Astrocyte (in vitro differentiated cells and primary cell): ENCODE measurements around the gene ENTHD1. TPM values are rescaled to one million over a fixed set of nuclear protein-coding genes. Genes with fewer than 3 reads are reported as not detected.

ENCODE experiments used
- DNase-seq: peaks from one replicate; pipeline ENCODE4 v3.0.0-alpha.2; 2010; ENCODE audit warnings: low read depth
- FAIRE-seq: peaks from 2 replicates; lab custom pipeline; 2011; peaks lifted over from hg19 to GRCh38; lab: Jason Lieb, UNC
- H2AFZ ChIP-seq: 2 replicates; pipeline ENCODE4 v1.6.0; 2012; ENCODE audit warnings: low read depth, low read length, inconsistent platforms
- H3K27ac ChIP-seq: 2 replicates; pipeline ENCODE4 v1.5.1; 2011; ENCODE audit warnings: low read depth, low read length, inconsistent platforms
- H3K27me3 ChIP-seq: 2 replicates; pipeline ENCODE4 v1.6.0; 2011; ENCODE audit warnings: low read length, inconsistent platforms; ENCODE audit not compliant: insufficient read depth
- H3K36me3 ChIP-seq: 2 replicates; pipeline ENCODE4 v1.5.1; 2011; ENCODE audit warnings: low read length, inconsistent platforms; ENCODE audit not compliant: insufficient read depth
- H3K4me1 ChIP-seq: 2 replicates; pipeline ENCODE4 v1.5.1; 2011; ENCODE audit warnings: low read length, inconsistent platforms; ENCODE audit not compliant: insufficient read depth
- H3K4me2 ChIP-seq: 2 replicates; pipeline ENCODE4 v1.6.0; 2012; ENCODE audit warnings: low read length, inconsistent platforms
- H3K4me3 ChIP-seq: 2 replicates; pipeline ENCODE4 v1.5.1; 2011; ENCODE audit warnings: low read depth, mild to moderate bottlenecking, low read length, inconsistent platforms; ENCODE audit not compliant: insufficient read depth
- H3K79me2 ChIP-seq: 2 replicates; pipeline ENCODE4 v1.6.0; 2012; ENCODE audit warnings: mild to moderate bottlenecking, low read length, inconsistent platforms; ENCODE audit not compliant: insufficient read depth
- H3K9ac ChIP-seq: 2 replicates; pipeline ENCODE4 v1.6.0; 2012; ENCODE audit warnings: mild to moderate bottlenecking, low read length, inconsistent platforms
- H3K9me3 ChIP-seq: 2 replicates; pipeline ENCODE4 v1.5.1; 2012; ENCODE audit warnings: low read depth, mild to moderate bottlenecking, low read length, inconsistent platforms; ENCODE audit not compliant: insufficient read depth
- H4K20me1 ChIP-seq: 2 replicates; pipeline ENCODE4 v1.6.0; 2012; ENCODE audit warnings: low read length, inconsistent platforms; ENCODE audit not compliant: insufficient read depth
- H3K27ac Mint-ChIP-seq: one replicate; pipeline ENCODE4 v1.8.0; 2021; ENCODE audit warnings: mild to moderate bottlenecking, mixed read lengths; ENCODE audit not compliant: unreplicated experiment
- H3K27me3 Mint-ChIP-seq: one replicate; pipeline ENCODE4 v1.8.0; 2021; ENCODE audit warnings: low read depth, mixed read lengths; ENCODE audit not compliant: unreplicated experiment
- H3K36me3 Mint-ChIP-seq: one replicate; pipeline ENCODE4 v1.8.0; 2021; ENCODE audit warnings: low read depth, mixed read lengths; ENCODE audit not compliant: unreplicated experiment
- H3K4me1 Mint-ChIP-seq: one replicate; pipeline ENCODE4 v1.8.0; 2021; ENCODE audit warnings: low read depth, mixed read lengths; ENCODE audit not compliant: unreplicated experiment
- H3K4me3 Mint-ChIP-seq: one replicate; pipeline ENCODE4 v1.8.0; 2021; ENCODE audit warnings: mild to moderate bottlenecking, moderate library complexity, mixed read lengths; ENCODE audit not compliant: unreplicated experiment
- H3K9me3 Mint-ChIP-seq: one replicate; pipeline ENCODE4 v1.8.0; 2021; ENCODE audit warnings: mild to moderate bottlenecking, mixed read lengths; ENCODE audit not compliant: unreplicated experiment
- CTCF ChIP-seq: IDR thresholded peaks from 2 replicates; pipeline ENCODE4 v1.5.1; 2011; ENCODE audit warnings: low read depth, mild to moderate bottlenecking, inconsistent platforms, low read length, moderate library complexity; ENCODE audit not compliant: insufficient read depth
- EZH2 ChIP-seq: IDR thresholded peaks from 2 replicates; pipeline ENCODE4 v1.6.1; 2012; ENCODE audit warnings: mild to moderate bottlenecking, low read length, inconsistent platforms; ENCODE audit not compliant: insufficient read depth
- total RNA-seq: library from RNA; stranded (reverse); gene quantifications from 2 replicates; pipeline ENCODE4 v1.2.1, GENCODE V29; 2021

The ENTHD1 gene
- total RNA-seq, 1 donor from 2014 or later: not detected

- peaks cover 3% of the 10 kb centered on the region for H3K9me3 Mint-ChIP-seq
- FAIRE-seq: no peak
Measured at GRCh38 chr22:39806109-39806508, 87.5 kb downstream of the ENTHD1 start.

GRCh38 chr22:39805117-39805516, 88.4 kb downstream of the ENTHD1 start:
- no peaks in the 10 kb centered on the region for H3K9me3 ChIP-seq
- H2AFZ ChIP-seq: no peak overlapping the region
- H4K20me1 ChIP-seq: no peaks in the 10 kb centered on the region
- H3K27me3 Mint-ChIP-seq: peaks cover 12% of the 10 kb centered on the region
- no peaks in the 10 kb centered on the region for H3K4me1 ChIP-seq
- no peaks in the 10 kb centered on the region for H3K36me3 Mint-ChIP-seq
- H3K4me1 Mint-ChIP-seq: peaks cover 4% of the 10 kb centered on the region
- TF ChIP-seq EZH2 (no peak), CTCF (no peak)
- no peak overlapping the region for H3K4me2 ChIP-seq
- no peak overlapping the region for H3K27ac Mint-ChIP-seq
- H3K4me3 Mint-ChIP-seq: no peak overlapping the region
- H3K36me3 ChIP-seq: no peaks in the 10 kb centered on the region
- peaks cover 4% of the 10 kb centered on the region for H3K9me3 Mint-ChIP-seq
- H3K4me3 ChIP-seq: no peak overlapping the region
- peaks cover 35% of the 10 kb centered on the region for H3K27me3 ChIP-seq
- DNase-seq (no peak), FAIRE-seq (no peak)
- no peak overlapping the region for H3K27ac ChIP-seq
- no peak overlapping the region for H3K9ac ChIP-seq
- H3K79me2 ChIP-seq: no peaks in the 10 kb centered on the region

More at GRCh38 chr22:39806109-39806508, 87.5 kb downstream of the ENTHD1 start:
- Histone ChIP-seq H3K79me2 (no peaks in the 10 kb centered on the region), H4K20me1 (no peaks in the 10 kb centered on the region), H3K27ac (no peak overlapping the region), H3K27me3 (peaks cover 33% of the 10 kb centered on the region), H3K36me3 (no peaks in the 10 kb centered on the region), H2AFZ (no peak overlapping the region), H3K9ac (no peak overlapping the region), H3K4me3 (no peak overlapping the region), H3K9me3 (no peaks in the 10 kb centered on the region), H3K4me2 (no peak overlapping the region), H3K4me1 (no peaks in the 10 kb centered on the region)
- TF ChIP-seq CTCF (no peak), EZH2 (no peak)
- DNase-seq: no peak
- peaks cover 4% of the 10 kb centered on the region for H3K4me1 Mint-ChIP-seq
- no peak overlapping the region for H3K4me3 Mint-ChIP-seq
- H3K36me3 Mint-ChIP-seq: no peaks in the 10 kb centered on the region
- H3K27ac Mint-ChIP-seq: no peak overlapping the region
- peaks cover 12% of the 10 kb centered on the region for H3K27me3 Mint-ChIP-seq

GRCh38 chr22:39802682-39803081, 90.9 kb downstream of the ENTHD1 start:
- Histone ChIP-seq H3K27ac (no peak overlapping the region), H3K79me2 (no peaks in the 10 kb centered on the region), H3K4me1 (no peaks in the 10 kb centered on the region), H3K9ac (no peak overlapping the region), H3K4me3 (no peak overlapping the region), H3K4me2 (no peak overlapping the region), H3K9me3 (peaks cover 9% of the 10 kb centered on the region), H4K20me1 (no peaks in the 10 kb centered on the region), H3K36me3 (no peaks in the 10 kb centered on the region), H2AFZ (no peak overlapping the region), H3K27me3 (peaks cover 35% of the 10 kb centered on the region)
- Mint-ChIP-seq H3K36me3 (peaks cover 5% of the 10 kb centered on the region), H3K4me1 (peaks cover 4% of the 10 kb centered on the region), H3K27me3 (peaks cover 10% of the 10 kb centered on the region), H3K27ac (no peak overlapping the region), H3K9me3 (peaks cover 14% of the 10 kb centered on the region), H3K4me3 (no peak overlapping the region)
- FAIRE-seq (no peak), DNase-seq (no peak)
- TF ChIP-seq EZH2: no peak
- TF ChIP-seq CTCF: no peak
